GM13976 (cell line): Measurements from ENCODE around the gene PTPRM.

Experiments
- DNase-seq: peaks from one replicate; pipeline ENCODE4 v3.0.0; 2012; ENCODE audit warnings: low spot score
- CTCF ChIP-seq: IDR thresholded peaks from 2 replicates; pipeline ENCODE4 v1.5.1; 2012; ENCODE audit warnings: borderline replicate concordance, mild to moderate bottlenecking; ENCODE audit not compliant: insufficient read depth; ENCODE audit errors: extremely low read depth, missing control alignments, control extremely low read depth
- in situ Hi-C: fragments of 300-500 bp; cut with MboI; formaldehyde crosslinking; loops from one replicate; pipeline ENCODE4 v1.12.0; 2022; ENCODE audit warnings: low sequenced_read_pairs, mixed read lengths, inconsistent platforms; ENCODE audit not compliant: unreplicated experiment

The PTPRM gene

GRCh38 chr18:8097927-8098326, 530.8 kb downstream of the PTPRM start:
- in situ Hi-C loops = no loop called here
- TF ChIP-seq CTCF = no peak
- DNase-seq = no peak

- DNase-seq = no peak
- in situ Hi-C loops = no loop called here
- no peak for TF ChIP-seq CTCF
Measured at GRCh38 chr18:8106603-8107002, 539.5 kb downstream of the PTPRM start.

GRCh38 chr18:8107426-8107825, 540.3 kb downstream of the PTPRM start:
- DNase-seq = no peak
- in situ Hi-C loops = no loop called here
- TF ChIP-seq CTCF = no peak

- in situ Hi-C loops = no loop called here
- TF ChIP-seq CTCF = no peak
- no peak for DNase-seq
Measured at GRCh38 chr18:8114480-8114879, 547.4 kb downstream of the PTPRM start.

- in situ Hi-C loops = no loop called here
- DNase-seq = no peak
Measured at GRCh38 chr18:8116341-8117005, 549.4 kb downstream of the PTPRM start.

GRCh38 chr18:8117006-8117371, 549.9 kb downstream of the PTPRM start:
- in situ Hi-C loops = no loop called here
- TF ChIP-seq CTCF = no peak
- no peak for DNase-seq

More at GRCh38 chr18:8116341-8117005, 549.4 kb downstream of the PTPRM start:
- no peak for TF ChIP-seq CTCF
